ENCODE results near the gene GREB1.

GREB1 gene

DNA sequence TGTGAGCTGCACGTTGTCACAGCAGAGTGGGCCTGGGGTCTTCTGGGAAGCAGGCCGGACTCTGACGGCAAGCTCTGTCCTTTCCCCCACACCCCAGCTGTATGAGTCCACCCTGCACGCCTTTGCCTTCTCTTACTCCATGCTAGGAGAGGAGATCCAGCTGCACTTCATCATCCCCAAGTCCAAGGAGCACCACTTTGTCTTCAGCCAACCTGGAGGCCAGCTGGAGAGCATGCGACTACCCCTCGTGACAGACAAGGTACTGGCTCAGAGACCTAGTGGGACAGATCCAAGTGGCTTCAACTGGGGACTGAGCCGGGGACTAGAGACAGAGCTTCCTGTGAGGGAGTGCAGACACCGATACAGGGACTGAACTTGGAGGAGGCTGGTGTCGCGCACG is 96.0 kb downstream of the GREB1 start:
- in situ Hi-C loops (cut with HindIII; ENCODE audit: low sequenced_read_pairs), result no loop called here

DNA sequence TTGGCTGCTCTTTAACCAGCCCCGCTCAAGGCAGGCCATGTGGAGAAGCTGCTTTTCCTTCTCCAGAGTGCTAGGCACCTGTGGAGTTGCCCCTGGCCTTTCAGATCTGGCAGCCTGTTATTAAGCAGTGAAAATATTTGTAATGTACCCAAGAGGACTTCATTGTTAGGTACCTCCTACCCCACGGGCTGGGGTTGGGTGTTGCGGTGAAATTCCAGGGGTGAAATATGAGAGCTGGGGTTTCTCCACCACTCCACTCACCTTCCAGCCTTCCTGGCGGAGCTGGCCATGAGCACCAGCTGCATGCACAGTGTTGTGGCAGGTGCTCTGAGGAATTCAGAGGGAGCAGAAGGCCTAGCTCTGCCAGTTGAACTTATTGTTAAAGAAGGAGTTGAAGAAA is 97.0 kb downstream of the GREB1 start:
- in situ Hi-C loops (cut with HindIII; ENCODE audit: low sequenced_read_pairs), result no loop called here

DNA sequence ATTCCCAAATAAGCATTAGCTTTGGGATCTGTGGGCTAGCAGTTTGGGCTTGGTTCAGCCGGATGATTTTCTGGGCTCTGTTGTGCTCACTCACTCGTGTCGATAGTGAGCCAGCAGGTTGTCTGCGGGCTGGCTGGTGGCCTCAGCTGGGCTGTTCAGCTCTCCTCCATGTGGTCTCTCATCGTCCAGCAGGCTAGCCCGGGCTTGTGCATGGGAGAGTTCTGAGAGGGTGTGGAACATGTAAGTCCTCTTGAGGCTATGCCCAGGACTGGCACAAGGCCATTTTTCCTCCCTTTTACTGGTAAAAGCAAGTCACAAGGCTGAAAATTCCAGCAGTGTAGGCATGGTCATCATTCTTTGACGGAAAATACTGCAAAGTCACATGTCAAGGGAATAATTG is 97.6 kb downstream of the GREB1 start:
- in situ Hi-C loops (cut with HindIII; ENCODE audit: low sequenced_read_pairs), result no loop called here

DNA sequence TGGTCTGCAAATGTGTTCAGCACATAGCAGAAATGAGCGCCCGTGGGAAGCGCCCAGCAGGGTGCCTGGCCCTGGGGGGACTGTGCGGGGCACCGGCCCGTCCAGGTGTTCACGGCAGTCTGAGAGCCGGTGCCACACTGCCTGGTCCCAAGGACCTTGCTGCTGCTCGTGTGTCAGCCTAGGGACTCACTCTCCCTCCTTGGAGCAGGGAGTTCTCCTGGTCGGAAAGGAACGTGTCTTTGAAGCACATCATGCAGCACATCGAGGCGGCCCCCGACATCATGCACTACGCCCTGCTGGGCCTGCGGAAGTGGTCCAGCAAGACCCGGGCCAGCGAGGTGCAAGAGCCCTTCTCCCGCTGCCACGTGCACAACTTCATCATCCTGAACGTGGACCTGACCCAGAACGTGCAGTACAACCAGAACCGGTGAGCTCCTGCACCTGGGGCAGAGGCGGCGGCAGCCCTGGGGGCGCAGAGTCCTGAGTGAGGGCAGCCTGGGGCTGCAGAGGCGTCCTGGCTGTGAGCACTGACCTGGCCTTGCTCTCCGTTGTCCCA is 100.2 kb downstream of the GREB1 start:
- in situ Hi-C loops (cut with HindIII; ENCODE audit: low sequenced_read_pairs), result no loop called here

DNA sequence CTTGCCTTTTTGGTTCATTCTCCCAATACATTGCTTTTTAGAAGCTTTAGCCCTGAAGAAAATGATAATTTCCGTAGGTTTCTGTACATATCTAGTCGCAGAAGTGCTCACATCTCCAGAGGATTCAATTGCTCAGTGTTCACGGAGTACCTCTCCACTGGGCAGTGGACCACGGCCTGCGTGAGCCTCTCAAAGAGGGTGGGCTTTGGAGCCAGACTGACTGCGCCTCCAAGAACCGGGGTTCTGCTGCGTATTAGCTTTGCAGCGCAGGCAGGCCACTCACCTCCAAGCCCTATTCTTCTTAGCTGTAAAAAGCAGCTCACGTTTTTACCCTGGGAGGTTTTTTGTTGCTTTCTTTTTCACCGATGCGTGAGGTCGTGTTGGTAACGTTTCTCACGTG is 100.7 kb downstream of the GREB1 start:
- in situ Hi-C loops (cut with HindIII; ENCODE audit: low sequenced_read_pairs), result no loop called here

DNA sequence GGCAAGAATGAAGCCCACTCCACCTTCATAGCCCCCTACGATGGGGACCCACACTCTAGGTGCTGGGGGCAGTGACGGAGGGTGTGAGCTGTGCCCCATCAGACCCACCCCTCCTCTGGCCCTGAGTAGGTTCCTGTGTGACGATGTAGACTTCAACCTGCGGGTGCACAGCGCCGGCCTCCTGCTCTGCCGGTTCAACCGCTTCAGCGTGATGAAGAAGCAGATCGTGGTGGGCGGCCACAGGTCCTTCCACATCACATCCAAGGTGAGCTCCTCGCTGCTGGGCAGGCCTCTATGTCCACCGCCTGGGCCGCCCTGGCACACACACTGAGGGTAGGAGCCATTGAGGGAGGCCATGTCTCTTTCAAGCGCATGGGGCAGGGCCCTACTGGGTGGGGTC is 101.3 kb downstream of the GREB1 start:
- in situ Hi-C loops (cut with HindIII; ENCODE audit: low sequenced_read_pairs), result no loop called here

DNA sequence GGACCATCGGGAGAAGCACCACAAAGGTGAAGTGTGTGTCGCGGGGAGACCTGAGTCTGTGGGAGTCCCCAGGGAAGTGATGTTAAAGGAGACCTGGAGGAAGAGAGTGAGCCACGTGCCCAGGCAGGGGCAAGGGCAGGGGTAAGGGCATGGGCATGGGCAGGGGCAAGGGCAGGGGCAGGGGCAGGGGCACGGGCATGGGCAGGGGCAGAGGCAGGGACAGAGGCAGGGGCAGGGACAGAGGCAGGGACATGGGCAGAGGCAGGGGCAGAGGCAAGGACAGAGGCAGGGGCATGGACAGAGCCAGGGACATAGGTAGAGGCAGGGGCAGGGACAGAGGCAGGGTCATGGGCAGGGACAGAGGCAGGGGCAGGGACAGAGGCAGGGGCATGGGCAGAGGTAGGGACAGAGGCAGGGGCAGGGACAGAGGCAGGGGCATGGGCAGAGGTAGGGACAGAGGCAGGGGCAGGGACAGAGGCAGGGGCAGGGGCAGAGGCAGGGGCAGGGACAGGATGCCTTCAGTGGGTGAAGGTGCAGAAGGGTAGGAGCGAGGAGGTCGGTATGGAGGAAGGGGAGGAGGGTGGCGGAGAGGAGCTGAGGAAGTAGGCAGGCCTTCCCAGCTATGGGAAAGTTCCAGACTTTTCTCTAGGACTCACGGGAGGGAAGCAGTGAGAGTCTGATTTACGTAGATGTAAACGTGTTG is 102.9 kb downstream of the GREB1 start:
- in situ Hi-C loops (cut with HindIII; ENCODE audit: low sequenced_read_pairs), result no loop called here

DNA sequence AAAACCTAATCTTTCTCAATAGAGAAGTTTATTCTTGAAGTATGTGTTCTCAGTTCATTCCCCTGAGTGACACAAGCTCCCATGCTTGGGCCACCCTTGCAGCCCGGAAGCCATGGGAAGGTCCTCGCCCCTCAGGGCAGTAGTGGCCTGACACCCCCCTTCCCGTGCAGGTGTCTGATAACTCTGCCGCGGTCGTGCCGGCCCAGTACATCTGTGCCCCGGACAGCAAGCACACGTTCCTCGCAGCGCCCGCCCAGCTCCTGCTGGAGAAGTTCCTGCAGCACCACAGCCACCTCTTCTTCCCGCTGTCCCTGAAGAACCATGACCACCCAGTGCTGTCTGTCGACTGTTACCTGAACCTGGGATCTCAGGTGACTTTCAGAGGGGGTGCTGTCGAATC is 103.7 kb downstream of the GREB1 start:
- in situ Hi-C loops (cut with HindIII; ENCODE audit: low sequenced_read_pairs), result no loop called here

DNA sequence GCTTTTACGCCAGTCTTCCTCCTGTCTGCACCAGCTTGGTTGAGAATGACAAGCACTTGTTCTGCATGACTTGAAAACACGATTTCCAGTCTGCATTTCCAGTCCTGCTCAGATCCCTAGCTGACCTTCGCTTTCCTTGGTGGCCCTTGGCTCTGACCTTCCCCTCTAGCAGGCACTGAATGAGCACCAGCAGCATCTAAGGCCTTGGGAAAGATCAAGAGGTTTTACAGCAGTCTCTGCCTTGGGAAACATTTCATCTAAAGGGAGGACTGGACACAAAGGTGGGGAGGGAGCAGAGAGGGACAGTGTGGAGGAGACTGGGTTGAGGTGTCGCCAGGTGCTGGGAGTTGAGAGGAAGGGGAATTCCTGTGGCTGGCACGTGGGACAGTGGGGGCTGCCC is 105.7 kb downstream of the GREB1 start:
- in situ Hi-C loops (cut with HindIII; ENCODE audit: low sequenced_read_pairs), result no loop called here

DNA sequence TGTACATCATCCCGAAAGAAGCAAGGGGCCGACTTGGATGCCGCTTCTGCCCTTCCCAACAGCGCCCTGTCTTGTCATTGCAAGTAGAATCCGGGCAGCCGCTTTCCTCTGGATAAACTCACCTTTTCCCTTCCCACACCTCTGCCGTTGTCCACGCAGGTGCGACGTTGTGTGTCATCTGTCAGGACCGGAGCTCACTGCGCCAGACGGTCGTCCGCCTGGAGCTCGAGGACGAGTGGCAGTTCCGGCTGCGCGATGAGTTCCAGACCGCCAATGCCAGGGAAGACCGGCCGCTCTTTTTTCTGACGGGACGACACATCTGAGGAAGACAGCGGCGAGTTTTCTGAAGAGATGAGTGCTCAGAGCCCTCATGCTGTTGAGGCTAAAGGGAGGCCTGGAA is 106.3 kb downstream of the GREB1 start:
- in situ Hi-C loops (cut with HindIII; ENCODE audit: low sequenced_read_pairs), result no loop called here

DNA sequence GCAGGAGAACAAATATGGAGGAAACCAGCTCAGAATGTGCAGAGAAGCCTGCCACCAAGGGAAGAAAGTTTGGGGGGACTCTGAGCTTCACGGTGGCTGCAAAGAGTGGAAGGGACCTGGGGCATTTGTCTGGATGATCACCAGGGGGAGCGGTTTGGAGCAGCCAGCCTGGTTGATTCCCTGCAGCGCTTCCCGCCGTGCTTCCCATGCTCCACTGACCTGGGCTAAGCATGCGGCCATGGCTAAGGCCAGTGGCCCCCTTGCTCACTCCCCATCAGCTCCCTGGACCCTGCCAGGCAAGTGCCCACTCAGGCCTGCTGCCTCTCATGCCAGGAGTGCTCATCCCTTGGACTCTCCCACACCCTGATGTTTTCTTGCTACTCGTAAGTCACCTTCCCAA is 109.1 kb downstream of the GREB1 start:
- in situ Hi-C loops (cut with HindIII; ENCODE audit: low sequenced_read_pairs), result no loop called here

DNA sequence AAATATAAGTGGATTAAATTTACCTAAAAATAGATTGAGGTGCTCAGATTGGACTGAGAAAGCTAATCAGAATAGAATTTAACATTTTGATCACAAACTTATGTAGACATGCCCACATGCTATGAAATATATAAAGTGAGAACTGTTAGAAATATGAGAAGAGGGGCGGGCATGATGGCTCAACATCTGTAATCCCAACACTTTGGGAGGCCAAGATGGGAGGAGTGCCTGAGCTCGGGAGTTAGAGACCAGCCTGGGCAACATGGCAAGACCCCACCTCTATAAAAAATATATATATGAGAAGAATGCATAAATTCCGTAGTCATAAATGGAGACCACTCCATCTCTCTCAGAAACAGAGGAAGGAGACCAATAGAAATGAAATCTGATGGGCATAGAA is 110.4 kb downstream of the GREB1 start:
- in situ Hi-C loops (cut with HindIII; ENCODE audit: low sequenced_read_pairs), result no loop called here

DNA sequence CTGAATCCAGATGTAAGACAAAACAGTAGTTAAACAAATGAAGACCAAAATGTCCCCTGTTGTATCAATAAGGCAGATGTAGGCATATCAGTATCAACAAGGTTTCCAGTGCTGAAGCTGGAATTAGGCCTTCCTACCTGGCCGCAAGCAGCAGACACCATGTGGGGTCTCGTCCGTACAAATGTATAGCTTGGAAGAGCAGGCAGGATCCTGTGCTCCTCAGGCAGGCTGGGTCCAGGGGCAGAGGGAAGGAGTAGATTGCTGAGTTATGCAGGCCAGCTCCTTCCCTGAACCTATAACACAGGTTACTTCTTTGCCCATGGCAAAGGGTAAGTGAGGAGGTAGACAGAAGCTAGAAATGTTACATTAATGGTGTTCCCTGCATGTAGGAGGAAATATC is 112.7 kb downstream of the GREB1 start:
- in situ Hi-C loops (cut with HindIII; ENCODE audit: low sequenced_read_pairs), result no loop called here

DNA sequence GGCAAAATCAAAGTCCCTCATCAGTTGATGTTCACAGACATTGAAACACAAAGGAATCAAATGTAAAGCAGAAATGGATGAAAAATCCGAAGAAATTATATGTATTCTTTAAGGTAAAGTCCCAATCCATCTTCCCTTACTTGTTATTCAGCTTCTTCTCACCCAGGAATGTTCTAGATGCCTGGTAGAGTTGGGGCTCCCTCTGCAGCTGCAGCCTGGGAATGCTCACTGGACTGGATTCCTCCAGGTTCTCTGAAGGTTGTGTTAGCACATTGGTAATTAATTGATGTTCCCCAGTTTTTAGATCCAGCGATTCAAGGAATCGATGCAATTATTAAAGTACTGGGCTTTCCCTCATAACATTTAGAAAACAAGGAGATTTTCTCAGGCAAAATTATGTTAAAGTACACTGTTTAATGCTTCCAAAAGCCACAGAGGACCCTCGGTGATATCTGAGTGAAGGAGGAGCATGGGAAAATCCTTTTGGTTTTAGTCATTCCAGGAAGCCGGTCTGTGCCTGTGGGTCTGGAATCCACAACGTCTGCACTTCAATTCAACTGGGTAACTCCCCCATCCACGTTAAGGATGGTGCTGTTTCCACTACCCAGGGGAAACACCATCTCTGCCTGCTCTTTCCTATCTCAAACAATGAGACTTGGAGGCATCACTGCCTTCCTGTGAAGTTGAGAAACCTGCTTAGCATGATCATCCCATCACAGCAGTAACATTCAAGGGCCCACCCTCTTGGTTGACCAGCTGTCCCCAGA is 114.2 kb downstream of the GREB1 start:
- in situ Hi-C loops (cut with HindIII; ENCODE audit: low sequenced_read_pairs), result no loop called here

DNA sequence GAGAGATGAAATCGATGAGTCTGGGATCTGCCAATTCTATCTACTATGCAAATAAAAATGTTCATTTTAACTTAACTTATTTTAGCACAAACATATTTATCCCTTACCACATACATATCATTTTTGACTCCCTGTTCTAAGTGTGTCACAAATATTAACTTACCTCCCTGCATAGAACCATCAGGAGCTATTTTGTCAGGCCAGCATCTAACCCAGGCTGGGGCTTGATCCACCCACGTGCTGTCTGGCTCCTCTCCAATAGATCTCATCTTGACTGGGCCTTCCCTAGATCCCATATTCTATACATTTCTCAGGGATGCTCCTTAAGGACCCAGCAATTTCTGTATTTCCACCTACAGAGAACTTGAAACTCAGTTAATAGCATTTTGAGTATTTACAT is 115.2 kb downstream of the GREB1 start:
- in situ Hi-C loops (cut with HindIII; ENCODE audit: low sequenced_read_pairs), result no loop called here

DNA sequence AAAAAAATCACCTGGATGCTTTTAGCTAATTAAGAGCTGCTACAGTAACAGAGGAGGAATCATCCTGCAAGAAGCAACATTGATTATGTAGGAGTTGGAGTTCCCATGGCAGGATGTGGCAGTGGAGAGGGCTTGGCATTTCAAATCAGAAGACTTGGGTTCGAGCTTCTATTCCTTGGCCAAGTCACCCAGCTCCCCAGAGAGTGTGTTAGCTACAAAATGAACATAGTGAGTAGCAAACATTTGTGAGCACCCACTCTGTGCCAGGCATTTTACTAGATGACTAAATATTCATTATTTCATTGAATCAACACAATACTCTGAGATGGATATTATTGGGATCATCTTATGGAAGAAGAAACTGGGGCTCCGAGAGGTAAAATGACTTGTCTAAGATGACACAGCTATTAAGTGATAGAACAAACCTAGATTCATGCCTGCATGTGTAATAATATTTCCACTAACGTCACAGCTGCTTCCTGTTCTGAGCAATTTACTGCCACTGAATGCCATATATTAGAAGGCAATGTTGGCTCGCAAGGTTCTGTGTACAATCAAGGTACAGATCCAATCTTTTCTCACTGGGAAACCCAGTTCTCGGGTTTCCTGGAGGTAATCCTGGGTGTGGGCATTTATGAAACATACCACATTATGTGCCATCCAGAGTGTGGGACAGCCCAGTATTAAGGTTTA is 118.2 kb downstream of the GREB1 start:
- in situ Hi-C loops (cut with HindIII; ENCODE audit: low sequenced_read_pairs), result no loop called here

DNA sequence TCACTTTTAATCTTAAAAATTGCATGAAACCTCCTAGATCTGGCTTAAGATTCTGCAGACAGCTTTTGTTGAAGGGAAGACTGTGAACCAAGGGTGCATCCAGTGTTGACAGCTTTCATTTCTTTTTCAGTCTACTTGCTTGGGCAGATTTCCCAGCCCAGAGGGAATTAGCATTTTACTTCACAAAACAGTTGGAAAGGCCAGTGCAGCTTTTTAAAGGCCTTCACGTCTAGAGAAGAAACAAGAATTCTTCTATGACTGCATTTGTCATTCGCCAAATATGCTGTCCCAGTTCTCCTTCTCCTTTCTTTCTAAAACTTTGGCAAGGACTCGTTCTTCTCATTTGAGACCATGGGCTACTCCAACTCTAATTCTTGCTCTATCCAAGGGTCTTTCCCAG is 118.7 kb downstream of the GREB1 start:
- in situ Hi-C loops (cut with HindIII; ENCODE audit: low sequenced_read_pairs), result no loop called here

DNA sequence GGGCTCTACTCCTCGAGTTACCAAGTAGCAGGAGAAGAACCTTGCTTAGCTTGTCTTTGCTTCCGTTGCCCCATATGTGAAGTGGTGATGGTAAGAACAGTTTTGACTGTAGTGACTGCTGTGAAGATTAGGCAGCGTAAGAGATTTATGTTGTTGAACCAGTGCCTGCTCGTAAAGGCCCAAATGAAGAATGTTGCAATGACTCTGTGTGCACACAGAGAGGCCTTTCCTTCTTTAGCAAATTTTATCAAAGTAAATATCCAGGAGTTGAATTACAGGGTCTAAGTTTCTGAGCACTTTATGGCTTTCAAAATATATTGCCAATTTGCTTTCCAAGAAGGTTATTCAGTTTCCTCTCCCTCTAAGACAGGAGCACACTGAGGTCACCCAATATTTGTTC is 121.7 kb downstream of the GREB1 start:
- in situ Hi-C loops (cut with HindIII; ENCODE audit: low sequenced_read_pairs), result no loop called here

DNA sequence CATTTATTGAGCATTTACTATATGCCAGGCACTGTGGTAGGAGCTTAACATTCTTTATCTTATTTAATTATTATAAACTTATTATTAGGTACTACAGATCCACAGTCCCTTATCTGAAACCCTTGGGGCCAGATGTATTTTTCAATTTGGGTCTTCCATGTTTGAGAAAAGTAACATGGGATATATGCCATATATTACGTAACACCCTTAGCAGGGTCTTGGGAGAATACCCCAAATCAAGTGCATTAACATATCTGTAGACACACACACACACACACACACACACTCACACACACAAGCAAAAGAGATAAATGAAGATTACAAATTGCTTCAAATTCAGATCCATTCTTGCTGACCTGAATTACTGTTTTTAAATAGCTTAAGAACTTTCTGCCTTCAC is 122.4 kb downstream of the GREB1 start:
- in situ Hi-C loops (cut with HindIII; ENCODE audit: low sequenced_read_pairs), result no loop called here

DNA sequence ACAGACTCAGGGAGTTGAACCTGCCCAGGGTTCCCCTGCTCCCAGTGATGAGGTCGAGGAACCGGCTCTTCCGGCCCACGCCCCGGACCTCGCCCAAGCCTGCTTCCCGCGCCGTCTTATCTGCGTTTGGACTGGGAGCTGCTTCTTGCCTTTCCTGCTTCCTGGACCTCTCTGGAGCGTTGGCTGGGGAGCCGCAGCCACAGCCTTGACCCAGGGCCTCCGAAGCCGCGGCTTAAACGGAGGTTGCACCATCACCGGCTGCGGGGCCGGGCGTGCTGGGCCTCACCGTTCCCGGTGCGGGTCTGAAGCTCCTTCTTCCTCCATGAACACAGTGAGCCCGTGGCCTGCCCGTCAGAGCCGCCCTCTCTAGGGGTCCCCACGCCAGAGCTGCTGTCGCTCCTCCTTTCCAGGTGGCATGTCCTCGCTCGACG is 122.8 kb downstream of the GREB1 start:
- in situ Hi-C loops (cut with HindIII; ENCODE audit: low sequenced_read_pairs), result no loop called here

DNA sequence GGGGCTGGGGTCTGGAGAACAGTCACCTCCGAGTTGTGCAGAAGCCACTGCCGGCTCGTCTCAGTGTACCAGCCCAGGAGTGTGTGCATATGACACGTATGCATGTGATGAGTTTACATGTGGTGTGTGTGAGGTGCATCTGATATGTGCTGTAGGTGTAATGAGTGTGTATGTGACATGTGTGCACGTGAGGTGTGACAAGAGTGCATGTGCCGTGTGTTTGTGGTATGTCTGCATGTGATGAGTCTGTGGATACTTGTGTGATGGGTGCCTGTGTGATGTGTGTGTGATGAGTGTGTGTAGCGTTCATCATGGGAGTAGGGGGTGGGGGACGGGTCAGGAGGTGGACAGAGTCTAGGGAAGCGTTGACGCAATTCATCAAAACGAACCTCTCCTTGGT is 123.3 kb downstream of the GREB1 start:
- in situ Hi-C loops (cut with HindIII; ENCODE audit: low sequenced_read_pairs), result no loop called here

DNA sequence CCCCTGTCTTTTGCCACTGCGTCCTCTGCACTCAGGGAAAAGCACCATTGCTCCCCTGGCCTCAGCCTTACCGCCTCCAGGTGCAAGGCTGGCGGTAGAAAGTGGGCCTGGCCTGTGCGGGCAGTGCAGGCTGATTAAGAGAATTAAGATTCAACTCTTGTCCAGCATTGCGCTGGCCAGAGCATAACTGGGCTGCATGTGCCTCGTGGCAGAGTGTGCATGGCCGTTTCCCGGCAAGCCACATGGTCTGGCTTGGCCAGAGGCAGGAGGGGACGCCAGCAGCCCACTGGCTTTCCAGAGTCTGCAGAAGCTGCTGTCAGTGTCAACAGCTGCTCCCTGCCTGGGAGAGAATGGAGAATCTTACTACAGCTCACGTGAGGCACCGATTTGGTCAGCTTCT is 123.8 kb downstream of the GREB1 start:
- in situ Hi-C loops (cut with HindIII; ENCODE audit: low sequenced_read_pairs), result no loop called here
